PC-9 (cell line): ENCODE results near the gene SRSF1. TPM values are rescaled to one million over a fixed set of nuclear protein-coding genes. Genes with fewer than 3 reads are reported as not detected.
"Not testable (repeated sequence)": the region's sequence is repeated elsewhere in the genome, so short reads cannot be mapped to it uniquely, and the experiment has no call there.

Experiments used
- BruUV-seq: library from RNA; stranded (reverse); fragments of 400-500 nt; replicated peaks from 2 replicates; lab custom pipeline; 2021; lab: Mats Ljungman, UMichigan
- CTCF ChIA-PET: fragments of 300-600 bp; sonication (Branson Sonifier 250); formaldehyde crosslinking; loops from one replicate; lab custom pipeline; 2022; ENCODE audit warnings: antibody characterized with exemption; lab: Charles Lee
- POLR2A ChIA-PET: fragments of 300-600 bp; sonication (Branson Sonifier 250); formaldehyde crosslinking; loops from one replicate; lab custom pipeline; 2022; ENCODE audit warnings: antibody characterized with exemption; ENCODE audit not compliant: unreplicated experiment; lab: Charles Lee
- DNase-seq, 2 experiments: peaks; one replicate each; pipeline versions ENCODE4 v3.0.0 to v3.0.0-alpha.2; 2015 to 2022; ENCODE audit warnings: mixed read lengths in 1 of 2
- H2AFZ ChIP-seq: fragments of 200-600 bp; sonication (generic); 2 replicates; pipeline ENCODE4 v1.8.1; 2017; ENCODE audit warnings: antibody characterized with exemption
- H3F3A ChIP-seq: fragments of 200-600 bp; sonication (generic); 2 replicates; pipeline ENCODE4 v1.8.1; 2017; ENCODE audit warnings: antibody characterized with exemption, mild to moderate bottlenecking, low read depth; ENCODE audit not compliant: insufficient read depth
- H3K27ac ChIP-seq: fragments of 200-600 bp; sonication (generic); 2 replicates; pipeline ENCODE4 v1.6.1; 2016; ENCODE audit warnings: mixed run types
- H3K27me3 ChIP-seq: fragments of 200-600 bp; sonication (generic); 2 replicates; pipeline ENCODE4 v1.6.1; 2016; ENCODE audit warnings: low read depth, mixed run types; ENCODE audit not compliant: insufficient read depth
- H3K36me3 ChIP-seq: fragments of 200-600 bp; sonication (generic); 2 replicates; pipeline ENCODE4 v1.6.1; 2016; ENCODE audit warnings: low read depth, mixed run types
- H3K4me1 ChIP-seq: fragments of 200-600 bp; sonication (generic); replicated peaks from 2 replicates; pipeline ENCODE4 v1.6.1; 2016; ENCODE audit warnings: mixed run types; ENCODE audit not compliant: insufficient read depth
- H3K4me2 ChIP-seq: fragments of 200-600 bp; sonication (generic); 2 replicates; pipeline ENCODE4 v1.6.1; 2017; ENCODE audit warnings: mixed run types
- H3K4me3 ChIP-seq: fragments of 200-600 bp; sonication (generic); 2 replicates; pipeline ENCODE4 v1.6.1; 2016; ENCODE audit warnings: mixed run types
- H3K79me2 ChIP-seq: fragments of 200-600 bp; sonication (generic); 2 replicates; pipeline ENCODE4 v1.6.1; 2017; ENCODE audit warnings: low read depth, mixed run types
- H3K9me2 ChIP-seq: fragments of 200-600 bp; sonication (generic); 2 replicates; pipeline ENCODE4 v1.8.1; 2017; ENCODE audit warnings: mild to moderate bottlenecking; ENCODE audit not compliant: insufficient read depth
- H3K9me3 ChIP-seq: fragments of 200-600 bp; sonication (generic); 2 replicates; pipeline ENCODE4 v1.8.1; 2016; ENCODE audit warnings: low read depth; ENCODE audit not compliant: insufficient read depth
- H4K20me1 ChIP-seq: fragments of 200-600 bp; sonication (generic); 2 replicates; pipeline ENCODE4 v1.8.1; 2017; ENCODE audit not compliant: insufficient read depth
- EZH2 ChIP-seq: fragments of 200-600 bp; sonication (generic); IDR thresholded peaks from 2 replicates; pipeline ENCODE4 v1.8.0; 2017; ENCODE audit warnings: antibody characterized with exemption, low read depth
- intact Hi-C: fragments of 100-400 bp; cut with micrococcal nuclease; formaldehyde crosslinking; loops from one replicate; pipeline ENCODE4 v1.10.0; 2022; ENCODE audit not compliant: unreplicated experiment
- total RNA-seq: library from RNA; stranded (reverse); gene quantifications from 2 replicates; pipeline ENCODE4 v1.2.3, GENCODE V29; 2021
- TF ChIP-seq, protein P1 (sequence below): fragments of 200-600 bp; sonication (generic); conservative IDR thresholded peaks from 2 replicates; pipeline ENCODE4 v1.6.1; 2017; ENCODE audit warnings: mixed run types, antibody characterized with exemption, mild to moderate bottlenecking, moderate library complexity

The SRSF1 gene
- total RNA-seq, 1 experiment from 2014 or later, result 278 TPM

DNA sequence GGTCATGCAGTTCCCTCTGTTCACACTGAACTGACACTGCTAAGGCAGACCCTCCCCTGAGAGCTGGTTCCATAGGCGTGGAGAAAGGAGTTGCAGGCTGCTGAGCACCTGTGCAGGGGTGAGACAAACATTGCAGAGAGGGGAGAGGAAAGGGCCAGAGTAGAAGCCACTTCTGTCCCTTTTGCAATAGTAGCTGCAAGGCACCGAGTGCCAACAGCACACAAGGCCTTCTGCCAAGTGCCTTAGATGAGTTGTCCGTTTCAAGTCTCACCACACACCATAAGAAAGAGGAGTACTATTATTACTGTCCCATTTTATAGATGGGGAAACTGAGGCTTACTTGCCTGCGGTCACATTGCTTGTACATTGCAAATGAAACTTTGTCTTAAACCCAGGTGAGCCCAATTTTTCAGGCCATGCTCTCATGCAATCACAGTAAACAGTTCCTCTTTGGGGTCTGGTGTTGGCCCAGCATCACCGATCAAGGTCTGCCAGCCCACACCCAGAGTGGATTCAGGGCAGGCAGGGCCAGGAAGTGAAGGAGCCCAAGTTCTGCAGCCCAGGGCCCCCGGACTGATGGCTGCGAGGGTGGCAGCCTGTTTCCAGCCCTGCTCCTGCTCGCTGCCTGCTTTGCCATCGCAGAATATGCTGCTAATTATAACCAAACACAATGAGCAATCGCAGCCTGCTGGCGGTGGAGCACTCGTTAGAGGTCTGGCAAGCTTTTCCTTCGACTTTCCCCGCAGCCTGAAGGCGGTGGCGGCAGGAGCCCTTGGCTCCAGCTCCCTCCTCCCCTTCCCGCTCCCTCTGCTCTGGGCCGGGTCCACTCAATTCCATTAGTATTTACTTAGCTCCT lies 39.4 kb upstream of the SRSF1 start:
- no peak for DNase-seq
- Histone ChIP-seq H3K4me1 (no peaks in the 10 kb centered on the region), H3K4me2 (no peak overlapping the region), H4K20me1 (no peaks in the 10 kb centered on the region), H3K27me3 (no peaks in the 10 kb centered on the region), H3K79me2 (no peaks in the 10 kb centered on the region), H3K27ac (no peak overlapping the region), H3K36me3 (no peaks in the 10 kb centered on the region), H3F3A (no peaks in the 10 kb centered on the region), H3K4me3 (no peak overlapping the region), H3K9me3 (no peaks in the 10 kb centered on the region; the same call in 1 of the 2 replicates), H3K9me2 (no peaks in the 10 kb centered on the region), H2AFZ (no peak overlapping the region)
- BruUV-seq, result no TSS peak
- intact Hi-C loops, result no loop called here
- ChIA-PET POLR2A (no interaction called here), CTCF (no interaction called here)
- TF ChIP-seq, protein P1, sequence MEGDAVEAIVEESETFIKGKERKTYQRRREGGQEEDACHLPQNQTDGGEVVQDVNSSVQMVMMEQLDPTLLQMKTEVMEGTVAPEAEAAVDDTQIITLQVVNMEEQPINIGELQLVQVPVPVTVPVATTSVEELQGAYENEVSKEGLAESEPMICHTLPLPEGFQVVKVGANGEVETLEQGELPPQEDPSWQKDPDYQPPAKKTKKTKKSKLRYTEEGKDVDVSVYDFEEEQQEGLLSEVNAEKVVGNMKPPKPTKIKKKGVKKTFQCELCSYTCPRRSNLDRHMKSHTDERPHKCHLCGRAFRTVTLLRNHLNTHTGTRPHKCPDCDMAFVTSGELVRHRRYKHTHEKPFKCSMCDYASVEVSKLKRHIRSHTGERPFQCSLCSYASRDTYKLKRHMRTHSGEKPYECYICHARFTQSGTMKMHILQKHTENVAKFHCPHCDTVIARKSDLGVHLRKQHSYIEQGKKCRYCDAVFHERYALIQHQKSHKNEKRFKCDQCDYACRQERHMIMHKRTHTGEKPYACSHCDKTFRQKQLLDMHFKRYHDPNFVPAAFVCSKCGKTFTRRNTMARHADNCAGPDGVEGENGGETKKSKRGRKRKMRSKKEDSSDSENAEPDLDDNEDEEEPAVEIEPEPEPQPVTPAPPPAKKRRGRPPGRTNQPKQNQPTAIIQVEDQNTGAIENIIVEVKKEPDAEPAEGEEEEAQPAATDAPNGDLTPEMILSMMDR, result no peak
- TF ChIP-seq EZH2, result no peak

DNA sequence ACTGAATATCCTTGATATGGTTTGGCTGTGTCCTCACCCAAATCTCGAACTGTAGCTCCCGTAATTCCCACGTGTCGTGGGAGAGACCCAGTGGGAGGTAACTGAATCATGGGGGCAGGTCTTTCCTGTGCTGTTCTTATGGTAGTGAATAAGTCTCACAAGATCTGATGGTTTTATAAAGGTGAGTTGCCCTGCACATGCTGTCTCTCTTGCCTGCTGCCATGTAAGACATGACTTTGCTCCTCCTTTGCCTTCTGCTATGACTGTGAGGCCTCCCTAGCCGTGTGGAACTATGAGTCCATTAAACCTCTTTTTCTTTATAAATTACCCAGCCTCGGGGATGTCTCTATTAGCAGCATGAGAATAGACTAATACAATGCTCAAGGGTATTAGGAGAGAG lies 37.2 kb upstream of the SRSF1 start:
- POLR2A ChIA-PET, H4K20me1 ChIP-seq, H3K4me3 ChIP-seq, H3K9me2 ChIP-seq, CTCF ChIA-PET, H3K36me3 ChIP-seq, H2AFZ ChIP-seq, H3K4me1 ChIP-seq, BruUV-seq, H3K27ac ChIP-seq, H3K27me3 ChIP-seq, H3K4me2 ChIP-seq, DNase-seq, H3K79me2 ChIP-seq, H3F3A ChIP-seq, intact Hi-C loops, H3K9me3 ChIP-seq: not testable (repeated sequence)

DNA sequence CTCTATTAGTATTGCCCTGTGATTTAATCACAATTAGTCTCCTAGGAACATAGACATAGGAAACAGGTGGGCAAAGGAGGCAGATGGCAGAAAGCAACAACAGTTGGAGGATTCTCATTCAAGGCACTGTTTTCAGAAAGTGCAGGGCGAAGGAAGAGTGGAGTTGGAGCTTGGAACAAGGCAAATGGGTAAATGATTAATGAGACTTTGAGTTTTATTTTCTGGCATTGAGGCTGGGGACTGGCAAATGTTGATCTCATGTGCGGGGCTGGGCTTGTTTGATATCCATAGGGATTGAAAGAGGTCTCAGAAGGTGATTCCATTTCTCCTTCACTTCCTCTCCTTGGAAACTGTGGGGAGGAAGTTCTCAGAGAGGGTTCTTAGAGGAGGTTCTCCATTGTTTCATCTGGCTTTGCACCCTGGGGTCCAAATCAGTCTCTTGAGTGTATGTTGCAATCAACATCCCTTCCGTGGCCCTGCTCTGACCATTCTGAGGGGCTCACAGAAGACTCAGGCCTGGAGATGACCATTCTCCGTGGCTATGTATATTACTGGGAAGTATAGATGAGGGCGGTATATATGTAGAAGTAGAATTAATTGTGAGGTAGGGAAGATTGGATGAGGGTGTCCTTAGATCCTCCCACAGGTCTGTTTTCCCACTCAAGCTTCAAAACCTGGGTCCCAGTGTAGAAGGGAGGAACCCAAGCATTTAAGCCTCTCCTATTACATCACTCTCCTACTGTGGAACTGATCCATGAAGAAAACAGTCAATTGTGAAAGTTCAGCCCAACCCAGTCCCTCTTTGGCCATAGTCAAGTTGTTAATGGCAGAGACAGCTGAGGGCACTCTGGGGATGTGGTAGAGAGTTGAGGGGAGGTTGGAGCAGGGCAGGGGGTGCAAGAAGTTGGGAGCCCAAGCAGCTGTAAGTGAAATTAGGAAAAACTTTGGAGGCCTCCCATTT lies 36.5 kb upstream of the SRSF1 start:
- intact Hi-C loops, result no loop called here
- H3K4me2 ChIP-seq, result no peak overlapping the region
- no peaks in the 10 kb centered on the region for H3K4me1 ChIP-seq
- no peaks in the 10 kb centered on the region for H3K9me2 ChIP-seq
- H3K27ac ChIP-seq, result no peak overlapping the region
- no peaks in the 10 kb centered on the region for H3K27me3 ChIP-seq
- no peak overlapping the region for H2AFZ ChIP-seq
- TF ChIP-seq, protein P1, result no peak
- no peak for TF ChIP-seq EZH2
- BruUV-seq, result no TSS peak
- no peaks in the 10 kb centered on the region for H3F3A ChIP-seq
- no peaks in the 10 kb centered on the region; the same call in 1 of the 2 replicates for H3K9me3 ChIP-seq
- no peaks in the 10 kb centered on the region for H3K36me3 ChIP-seq
- no peak overlapping the region for H3K4me3 ChIP-seq
- CTCF ChIA-PET, result no interaction called here
- H3K79me2 ChIP-seq, result no peaks in the 10 kb centered on the region
- POLR2A ChIA-PET, result no interaction called here
- DNase-seq, result no peak
- no peaks in the 10 kb centered on the region for H4K20me1 ChIP-seq
